Measurements from ENCODE around the gene ARG2. TPM values are rescaled to one million over a fixed set of nuclear protein-coding genes. Genes with fewer than 3 reads are reported as not detected.

The ARG2 gene
- total RNA-seq, 1 donor from 2014 or later, result 6.0 TPM

DNA sequence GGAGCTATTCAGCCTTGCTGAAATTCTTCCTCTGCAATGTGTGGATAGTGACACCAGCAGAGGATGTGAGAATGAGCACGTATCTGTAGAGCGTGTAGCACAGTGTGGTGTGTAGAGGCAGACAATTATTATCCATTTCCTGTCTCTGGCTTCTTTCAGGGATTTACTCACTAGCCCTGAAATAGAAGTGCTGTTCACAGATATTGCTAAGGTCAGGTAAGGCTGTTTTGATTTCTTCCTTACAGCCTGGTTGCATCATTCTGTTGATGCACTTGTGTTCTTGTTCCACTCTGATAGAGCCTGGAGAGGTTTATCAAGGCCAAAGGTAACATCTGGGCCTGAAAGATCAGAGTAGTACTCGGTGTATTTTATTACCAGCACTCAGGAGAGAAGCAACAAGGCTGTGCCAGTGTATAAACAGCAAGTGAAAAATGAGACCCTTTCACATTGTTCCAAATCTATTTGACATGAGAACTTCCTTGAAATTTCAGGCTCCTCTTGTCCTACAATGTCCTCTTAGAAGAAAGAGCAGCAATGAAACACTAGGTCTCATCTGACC lies 16.7 kb downstream of the ARG2 start:
- no peak for DNase-seq (ENCODE audit: low spot score)

DNA sequence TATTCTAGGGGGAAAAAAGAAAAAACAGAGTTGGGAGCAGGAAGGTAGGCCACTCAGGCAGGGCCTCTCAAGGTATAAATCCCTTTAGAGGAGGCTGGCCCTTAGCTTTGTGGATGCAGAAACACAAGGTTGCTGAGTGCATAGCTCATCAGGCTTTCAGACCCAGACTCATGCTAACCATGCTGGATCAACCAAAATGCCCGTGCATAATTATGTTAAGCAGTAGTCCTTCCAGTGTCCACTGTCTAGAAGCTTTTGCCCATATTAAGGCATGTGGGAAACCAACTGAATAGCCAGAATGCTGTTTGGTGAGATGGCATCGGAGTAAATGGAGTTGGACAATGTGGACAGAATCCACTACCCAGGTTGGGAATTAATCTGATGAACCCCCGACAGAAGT lies 18.9 kb downstream of the ARG2 start:
- DNase-seq (ENCODE audit: low spot score), result no peak

DNA sequence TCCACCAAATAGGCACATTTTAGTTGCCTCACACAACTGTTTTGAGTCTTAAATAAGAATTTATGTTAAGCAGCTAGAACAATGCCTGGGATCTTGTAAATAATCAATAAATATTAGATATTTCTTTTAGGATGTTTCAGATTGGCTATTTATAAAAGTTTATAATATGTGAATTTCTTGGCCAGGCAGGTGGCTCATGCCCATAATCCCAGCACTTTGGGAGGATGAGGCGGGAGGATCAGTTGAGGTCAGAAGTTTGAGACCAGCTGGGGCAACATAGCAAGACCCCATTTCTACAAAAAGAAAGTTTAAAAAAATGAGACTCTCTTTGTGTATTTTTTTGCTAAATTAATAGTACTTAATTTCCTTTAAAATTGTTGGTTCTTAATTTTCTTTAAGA lies 21.8 kb downstream of the ARG2 start:
- no peak for DNase-seq (ENCODE audit: low spot score)

DNA sequence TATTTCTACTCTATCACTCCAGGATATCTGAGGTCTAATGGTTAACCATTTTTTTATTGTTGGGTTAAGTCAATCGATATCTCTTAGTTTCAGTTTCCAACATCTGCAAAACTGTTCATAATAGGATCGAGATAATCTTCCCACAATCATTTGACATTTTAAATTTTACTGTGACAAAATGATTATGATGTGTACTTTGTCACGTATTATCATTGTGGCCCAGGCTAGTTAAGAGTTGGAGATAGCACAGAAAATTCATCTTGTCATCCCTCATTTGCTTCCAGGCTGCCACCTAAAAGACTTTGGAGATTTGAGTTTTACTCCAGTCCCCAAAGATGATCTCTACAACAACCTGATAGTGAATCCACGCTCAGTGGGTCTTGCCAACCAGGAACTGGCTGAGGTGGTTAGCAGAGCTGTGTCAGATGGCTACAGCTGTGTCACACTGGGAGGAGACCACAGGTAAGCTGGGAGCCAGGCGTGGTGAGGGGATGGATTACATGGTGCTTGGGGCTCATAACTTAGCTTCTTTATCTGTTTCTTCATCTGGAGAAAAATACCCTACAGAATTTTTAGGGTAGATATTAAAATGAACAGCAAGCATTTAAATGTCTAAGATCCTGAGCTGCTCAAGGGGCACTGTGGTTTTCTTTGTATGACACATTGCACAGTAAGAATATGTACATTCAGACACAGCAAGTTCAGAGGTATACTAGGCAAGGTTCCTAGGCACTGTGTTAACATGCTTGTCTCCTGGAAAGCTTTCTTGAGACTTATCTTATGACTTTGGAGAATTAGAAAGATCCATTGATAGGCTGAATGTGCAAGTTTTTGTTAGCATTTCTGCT lies 22.4 kb downstream of the ARG2 start:
- no peak for DNase-seq (ENCODE audit: low spot score)

DNA sequence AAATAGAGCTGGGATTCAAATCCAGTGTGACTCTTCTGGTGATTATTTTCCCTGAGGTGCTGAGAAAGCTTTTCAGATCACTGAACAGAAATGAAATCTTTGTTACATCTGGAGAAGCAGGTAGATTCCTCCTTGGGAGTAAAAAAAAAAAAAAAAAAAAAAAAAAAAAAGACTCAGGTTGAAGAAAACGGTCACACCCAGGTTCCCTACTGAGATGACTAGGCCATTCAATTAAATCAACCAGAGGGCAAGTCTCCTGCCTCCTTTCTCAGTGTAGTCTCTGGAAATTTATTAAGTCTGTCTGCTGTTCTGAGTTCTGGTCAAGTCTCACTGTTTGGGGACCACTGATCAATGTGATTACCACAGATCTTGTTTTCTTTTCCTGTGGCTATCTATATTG lies 24.0 kb downstream of the ARG2 start:
- DNase-seq (ENCODE audit: low spot score), result no peak

DNA sequence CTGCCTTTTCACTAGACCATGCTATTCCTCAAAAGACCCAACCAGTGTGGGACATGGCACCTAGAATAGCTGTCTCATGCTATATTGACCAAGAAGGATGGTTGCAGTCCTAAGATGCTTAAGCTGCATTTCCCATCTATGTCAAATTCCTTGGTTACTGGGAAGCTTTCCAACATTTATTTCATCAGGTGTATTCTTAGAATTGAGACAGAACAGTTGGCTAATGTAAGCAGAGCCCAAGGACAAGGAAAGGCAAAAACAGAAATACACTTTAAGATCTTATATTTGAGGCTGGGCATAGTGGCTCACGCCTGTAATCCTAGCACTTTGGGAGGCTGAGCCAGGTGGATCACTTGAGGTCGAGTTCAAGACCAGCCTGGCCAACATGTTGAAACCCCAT lies 24.7 kb downstream of the ARG2 start:
- no peak for DNase-seq (ENCODE audit: low spot score)

GRCh38 chr14:67645414-67645813 lies 25.7 kb downstream of the ARG2 start:
- no peak for DNase-seq (ENCODE audit: low spot score)

- DNase-seq (ENCODE audit: low spot score), result no peak
Observed at GRCh38 chr14:67646131-67646530, 26.4 kb downstream of the ARG2 start.

GRCh38 chr14:67650151-67650550 lies 30.4 kb downstream of the ARG2 start:
- DNase-seq (ENCODE audit: low spot score), result no peak

- no peak for DNase-seq (ENCODE audit: low spot score)
Observed at GRCh38 chr14:67650694-67651093, 31.0 kb downstream of the ARG2 start.

GRCh38 chr14:67652189-67652588 lies 32.5 kb downstream of the ARG2 start:
- DNase-seq (ENCODE audit: low spot score), result no peak

DNA sequence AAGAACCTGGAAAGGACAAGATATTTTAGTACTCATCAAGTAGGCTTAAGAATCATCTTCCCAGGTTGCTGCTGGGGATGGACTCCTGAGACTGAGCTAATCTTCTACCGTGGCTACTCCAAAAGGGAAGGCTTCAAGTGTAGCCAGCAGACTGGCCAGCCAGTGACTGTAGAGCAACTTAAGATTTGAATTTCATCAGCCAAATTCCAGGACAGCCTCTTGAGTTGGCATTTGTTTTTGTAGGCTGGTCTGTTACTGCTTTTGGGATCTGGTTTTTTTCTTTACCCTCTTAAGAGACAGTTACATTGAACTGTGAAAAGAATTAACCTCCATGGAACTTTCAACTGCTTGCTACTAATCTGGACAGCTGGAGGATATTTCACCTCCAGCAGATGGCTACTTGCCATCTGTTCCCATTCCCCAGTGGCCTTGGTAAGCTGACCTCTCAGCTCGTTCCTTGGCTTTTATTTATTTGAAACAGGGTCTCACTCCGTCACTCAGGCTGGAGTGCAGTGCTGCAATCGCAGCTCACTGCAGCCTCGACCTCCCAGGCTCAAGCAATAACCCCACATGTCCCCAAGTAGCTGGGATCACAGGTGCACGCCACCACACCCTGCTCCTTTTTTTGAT lies 34.0 kb downstream of the ARG2 start:
- no peak for DNase-seq (ENCODE audit: low spot score)

DNA sequence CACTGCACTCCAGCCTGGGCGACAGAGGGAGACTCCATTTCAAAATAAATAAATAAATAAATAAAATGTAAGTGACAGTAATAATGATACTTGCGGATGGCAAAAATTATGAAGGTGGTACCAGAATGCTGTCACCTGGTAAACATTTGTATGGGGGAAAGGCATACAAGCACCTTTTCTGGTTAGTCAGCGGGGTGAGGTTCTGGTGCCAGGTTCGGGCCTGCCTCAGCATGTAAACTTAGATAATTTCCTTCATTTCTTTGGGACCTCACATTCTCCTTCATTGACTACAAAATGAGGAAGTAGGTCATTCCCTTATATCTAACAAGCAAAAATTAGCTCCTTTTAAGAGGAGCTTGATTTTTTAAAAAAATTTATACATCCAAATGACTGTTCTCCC lies 43.9 kb downstream of the ARG2 start:
- peak; percentile 65 for DNase-seq (ENCODE audit: low spot score)

- no peak for DNase-seq (ENCODE audit: low spot score)
Observed at GRCh38 chr14:67665868-67666267, 46.1 kb downstream of the ARG2 start.

- no peak for DNase-seq (ENCODE audit: low spot score)
Observed at GRCh38 chr14:67666750-67667449, 47.2 kb downstream of the ARG2 start.

- DNase-seq (ENCODE audit: low spot score), result no peak
Observed at GRCh38 chr14:67668559-67668958, 48.8 kb downstream of the ARG2 start.

GRCh38 chr14:67673451-67673850 lies 53.7 kb downstream of the ARG2 start:
- no peak for DNase-seq (ENCODE audit: low spot score)

DNA sequence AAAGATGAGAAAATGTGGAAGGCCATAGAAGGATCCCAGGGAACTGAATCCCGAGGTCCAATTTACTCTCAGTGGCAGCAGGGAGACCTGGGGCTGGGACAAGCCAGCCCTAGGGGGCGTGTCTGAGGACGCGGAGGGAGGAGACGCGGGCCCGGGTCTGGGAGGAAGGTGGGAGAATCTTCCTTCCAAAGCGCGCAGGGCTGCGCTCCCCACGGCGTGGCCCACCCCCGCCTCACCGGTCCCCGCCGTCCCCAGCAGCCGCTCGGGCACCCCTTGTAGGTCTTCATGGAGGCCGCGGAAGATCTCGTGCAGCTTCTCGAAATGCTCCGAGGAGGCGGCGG lies 54.4 kb downstream of the ARG2 start:
- peak; percentile 69 for DNase-seq (ENCODE audit: low spot score)

GRCh38 chr14:67674480-67675218 lies 54.9 kb downstream of the ARG2 start, which contains the start of gene VTI1B:
Gene VTI1B (minus strand): TSS chr14:67674632. CDS start chr14:67674489, 143 bp downstream.
- DNase-seq (ENCODE audit: low spot score), result peak; percentile 77

GRCh38 chr14:67675219-67675582 lies 55.5 kb downstream of the ARG2 start:
- no peak for DNase-seq (ENCODE audit: low spot score)

GRCh38 chr14:67679006-67679405 lies 59.3 kb downstream of the ARG2 start:
- DNase-seq (ENCODE audit: low spot score), result no peak

- DNase-seq (ENCODE audit: low spot score), result no peak
Observed at GRCh38 chr14:67680121-67680602, 60.4 kb downstream of the ARG2 start.
